ENCODE data around the gene CASKIN1. TPM values are rescaled to one million over a fixed set of nuclear protein-coding genes. Genes with fewer than 3 reads are reported as not detected.

Gene CASKIN1
- total RNA-seq, 1 experiment from 2014 or later: 6.6 TPM

DNA sequence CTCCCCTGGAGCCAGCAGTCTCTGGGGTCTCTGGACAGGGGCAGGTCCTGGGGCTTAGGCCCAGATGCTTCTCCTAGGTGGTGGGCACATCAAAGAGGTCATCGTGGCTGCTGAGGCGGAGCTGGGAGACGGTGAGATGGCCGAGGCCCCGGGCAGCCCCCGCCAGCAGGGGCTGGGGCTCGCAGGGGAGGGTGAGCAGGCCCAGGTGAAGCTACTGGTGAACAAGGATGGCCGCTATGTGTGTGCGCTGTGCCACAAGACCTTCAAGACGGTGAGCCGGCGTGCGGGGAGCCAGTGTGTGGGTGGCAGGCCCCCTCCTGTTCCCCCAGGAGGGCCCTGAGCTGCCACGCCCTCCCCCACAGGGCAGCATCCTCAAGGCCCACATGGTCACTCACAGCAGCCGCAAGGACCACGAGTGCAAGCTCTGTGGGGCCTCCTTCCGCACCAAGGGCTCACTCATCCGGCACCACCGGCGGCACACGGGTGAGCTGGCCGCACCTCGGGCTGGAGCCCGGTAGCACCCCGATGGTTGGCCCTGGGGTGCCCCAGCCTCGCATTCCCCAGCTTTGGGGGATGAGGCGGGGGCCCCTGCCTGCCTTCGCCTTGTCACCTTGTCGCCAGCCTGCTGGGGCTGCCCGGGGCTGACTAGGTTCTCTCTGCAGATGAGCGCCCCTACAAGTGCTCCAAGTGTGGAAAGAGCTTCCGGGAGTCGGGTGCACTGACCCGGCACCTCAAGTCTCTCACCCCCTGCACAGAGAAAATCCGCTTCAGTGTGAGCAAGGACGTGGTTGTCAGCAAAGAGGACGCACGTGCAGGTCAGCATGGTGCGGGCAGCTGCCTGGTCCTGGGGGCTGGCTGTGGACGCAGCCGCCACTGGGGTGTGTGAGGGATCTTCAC lies 35.9 kb upstream of the CASKIN1 start:
- Histone ChIP-seq H3K36me3 (ENCODE audit: control insufficient read depth, insufficient read depth, low read length) (no peaks in the 10 kb centered on the region; the same call in 1 of the 2 replicates), H3K9me3 (no peaks in the 10 kb centered on the region), H3K4me3 (ENCODE audit: low read depth, low read length) (no peak overlapping the region), H3K4me1 (peaks cover 8% of the 10 kb centered on the region; the same call in 1 of the 2 replicates), H3K27me3 (replicated peaks; ENCODE audit: control insufficient read depth, insufficient read depth, low read length) (no peaks in the 10 kb centered on the region)
- BruUV-seq (replicated peaks): no TSS peak
- Mint-ChIP-seq H3K27me3 (ENCODE audit: insufficient read depth, unreplicated experiment) (no peaks in the 10 kb centered on the region), H3K27ac (ENCODE audit: unreplicated experiment) (no peak overlapping the region), H3K4me3 (ENCODE audit: unreplicated experiment) (no peak overlapping the region), H3K9me3 (ENCODE audit: unreplicated experiment) (no peaks in the 10 kb centered on the region), H3K36me3 (ENCODE audit: insufficient read depth, unreplicated experiment) (peaks cover 30% of the 10 kb centered on the region), H3K4me1 (ENCODE audit: low read depth, unreplicated experiment) (no peaks in the 10 kb centered on the region)
- intact Hi-C loops (cut with micrococcal nuclease; ENCODE audit: unreplicated experiment): no loop called here
- TF ChIP-seq, protein P1, sequence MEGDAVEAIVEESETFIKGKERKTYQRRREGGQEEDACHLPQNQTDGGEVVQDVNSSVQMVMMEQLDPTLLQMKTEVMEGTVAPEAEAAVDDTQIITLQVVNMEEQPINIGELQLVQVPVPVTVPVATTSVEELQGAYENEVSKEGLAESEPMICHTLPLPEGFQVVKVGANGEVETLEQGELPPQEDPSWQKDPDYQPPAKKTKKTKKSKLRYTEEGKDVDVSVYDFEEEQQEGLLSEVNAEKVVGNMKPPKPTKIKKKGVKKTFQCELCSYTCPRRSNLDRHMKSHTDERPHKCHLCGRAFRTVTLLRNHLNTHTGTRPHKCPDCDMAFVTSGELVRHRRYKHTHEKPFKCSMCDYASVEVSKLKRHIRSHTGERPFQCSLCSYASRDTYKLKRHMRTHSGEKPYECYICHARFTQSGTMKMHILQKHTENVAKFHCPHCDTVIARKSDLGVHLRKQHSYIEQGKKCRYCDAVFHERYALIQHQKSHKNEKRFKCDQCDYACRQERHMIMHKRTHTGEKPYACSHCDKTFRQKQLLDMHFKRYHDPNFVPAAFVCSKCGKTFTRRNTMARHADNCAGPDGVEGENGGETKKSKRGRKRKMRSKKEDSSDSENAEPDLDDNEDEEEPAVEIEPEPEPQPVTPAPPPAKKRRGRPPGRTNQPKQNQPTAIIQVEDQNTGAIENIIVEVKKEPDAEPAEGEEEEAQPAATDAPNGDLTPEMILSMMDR (IDR thresholded peaks at IDR 0.05; ENCODE audit: insufficient read depth in 1 of 2, low read depth in 1 of 2, low read length in 1 of 2, severe bottlenecking in 1 of 2, unreplicated experiment in 1 of 2): no peak
- DNase-seq: no peak
- ChIA-PET CTCF (no interaction called here), POLR2A (no interaction called here)

GRCh38 chr16:2231016-2231931 lies 34.9 kb upstream of the CASKIN1 start:
- intact Hi-C loops (cut with micrococcal nuclease; ENCODE audit: unreplicated experiment): no loop called here
- H3K4me1 ChIP-seq: peaks cover under 1% of the 10 kb centered on the region; the same call in 1 of the 2 replicates
- no peak overlapping the region for H3K4me3 Mint-ChIP-seq (ENCODE audit: unreplicated experiment)
- DNase-seq: no peak
- no peaks in the 10 kb centered on the region for H3K27me3 Mint-ChIP-seq (ENCODE audit: insufficient read depth, unreplicated experiment)
- H3K27ac Mint-ChIP-seq (ENCODE audit: unreplicated experiment): no peak overlapping the region
- no peaks in the 10 kb centered on the region for H3K9me3 Mint-ChIP-seq (ENCODE audit: unreplicated experiment)
- ChIA-PET CTCF (no interaction called here), POLR2A (no interaction called here)
- no peaks in the 10 kb centered on the region for H3K4me1 Mint-ChIP-seq (ENCODE audit: low read depth, unreplicated experiment)
- TF ChIP-seq, protein P1 (IDR thresholded peaks at IDR 0.05; ENCODE audit: insufficient read depth in 1 of 2, low read depth in 1 of 2, low read length in 1 of 2, severe bottlenecking in 1 of 2, unreplicated experiment in 1 of 2): no peak
- BruUV-seq (replicated peaks): no TSS peak
- no peaks in the 10 kb centered on the region; the same call in 1 of the 2 replicates for H3K36me3 ChIP-seq (ENCODE audit: control insufficient read depth, insufficient read depth, low read length)
- no peaks in the 10 kb centered on the region for H3K9me3 ChIP-seq
- H3K4me3 ChIP-seq (ENCODE audit: low read depth, low read length): no peak overlapping the region
- peaks cover 19% of the 10 kb centered on the region for H3K36me3 Mint-ChIP-seq (ENCODE audit: insufficient read depth, unreplicated experiment)
- no peaks in the 10 kb centered on the region for H3K27me3 ChIP-seq (replicated peaks; ENCODE audit: control insufficient read depth, insufficient read depth, low read length)

DNA sequence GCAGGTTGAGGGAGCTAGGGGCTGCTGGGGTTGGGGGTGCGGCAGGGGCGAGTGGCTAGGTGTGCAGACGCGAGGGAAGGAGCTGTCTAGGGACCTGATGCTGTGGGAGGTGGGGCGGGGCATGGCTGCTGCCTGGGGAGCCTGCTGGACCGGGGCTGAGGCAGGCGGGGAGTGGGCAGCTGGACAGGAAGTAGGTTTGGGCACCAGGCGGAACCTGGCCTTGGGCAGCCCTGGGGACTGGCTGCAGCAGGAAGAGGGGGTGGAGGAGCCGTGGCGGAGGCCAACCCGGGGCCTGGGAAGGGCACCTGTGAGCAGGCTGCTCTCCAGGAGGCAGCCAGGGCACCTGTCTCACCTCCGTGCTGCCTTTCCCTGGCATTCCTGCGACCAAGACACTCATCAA lies 34.0 kb upstream of the CASKIN1 start:
- CTCF ChIA-PET: no interaction called here
- Mint-ChIP-seq H3K4me1 (ENCODE audit: low read depth, unreplicated experiment) (no peaks in the 10 kb centered on the region), H3K4me3 (ENCODE audit: unreplicated experiment) (no peak overlapping the region), H3K36me3 (ENCODE audit: insufficient read depth, unreplicated experiment) (peaks cover 10% of the 10 kb centered on the region), H3K27ac (ENCODE audit: unreplicated experiment) (no peak overlapping the region), H3K9me3 (ENCODE audit: unreplicated experiment) (no peaks in the 10 kb centered on the region), H3K27me3 (ENCODE audit: insufficient read depth, unreplicated experiment) (no peaks in the 10 kb centered on the region)
- Histone ChIP-seq H3K27me3 (replicated peaks; ENCODE audit: control insufficient read depth, insufficient read depth, low read length) (no peaks in the 10 kb centered on the region), H3K9me3 (no peaks in the 10 kb centered on the region), H3K4me3 (ENCODE audit: low read depth, low read length) (no peak overlapping the region), H3K4me1 (no peaks in the 10 kb centered on the region), H3K36me3 (ENCODE audit: control insufficient read depth, insufficient read depth, low read length) (no peaks in the 10 kb centered on the region; the same call in 1 of the 2 replicates)
- BruUV-seq (replicated peaks): no TSS peak
- POLR2A ChIA-PET: no interaction called here
- DNase-seq: no peak
- intact Hi-C loops (cut with micrococcal nuclease; ENCODE audit: unreplicated experiment): no loop called here
- TF ChIP-seq, protein P1 (IDR thresholded peaks at IDR 0.05; ENCODE audit: insufficient read depth in 1 of 2, low read depth in 1 of 2, low read length in 1 of 2, severe bottlenecking in 1 of 2, unreplicated experiment in 1 of 2): no peak

Data from Caco-2 (cell line).